H1 (cell line): ENCODE measurements around the gene MRPS18B. TPM values are rescaled to one million over a fixed set of nuclear protein-coding genes. Genes with fewer than 3 reads are reported as not detected.

ENCODE experiments used
- CTCF ChIA-PET: fragments of 300-600 bp; sonication (Branson Sonifier 250); formaldehyde crosslinking; loops from one replicate; lab custom pipeline; 2021; ENCODE audit not compliant: partially characterized antibody; lab: Charles Lee
- POLR2A ChIA-PET: fragments of 300-600 bp; sonication (Branson Sonifier 250); formaldehyde crosslinking; loops from one replicate; lab custom pipeline; 2021; ENCODE audit warnings: inconsistent platforms; ENCODE audit not compliant: partially characterized antibody; lab: Charles Lee
- DNase-seq, 2 experiments: peaks; one replicate each; pipeline versions ENCODE4 v3.0.0 to v3.0.0-alpha.2; 2010 to 2022; ENCODE audit warnings: low spot score in 2 of 2, low read depth in 1 of 2, mixed read lengths in 1 of 2
- FAIRE-seq: peaks from 2 replicates; lab custom pipeline; 2011; peaks lifted over from hg19 to GRCh38; lab: Jason Lieb, UNC
- H2AFZ ChIP-seq: 2 replicates; pipeline ENCODE4 v1.8.1; 2012; ENCODE audit warnings: low read length, inconsistent platforms
- H2AK5ac ChIP-seq: 2 replicates; pipeline ENCODE4 v1.6.1; 2013; ENCODE audit warnings: low read depth, low read length
- H2BK120ac ChIP-seq: replicated peaks from 2 replicates; pipeline ENCODE3; 2013; ENCODE audit warnings: low read depth, low read length, inconsistent platforms
- H2BK12ac ChIP-seq: 2 replicates; pipeline ENCODE4 v1.6.1; 2013; ENCODE audit warnings: low read depth, low read length
- H2BK15ac ChIP-seq: 2 replicates; pipeline ENCODE4 v1.6.1; 2013; ENCODE audit warnings: low read length
- H2BK20ac ChIP-seq: 2 replicates; pipeline ENCODE4 v1.6.1; 2013; ENCODE audit warnings: low read length
- H2BK5ac ChIP-seq: 2 replicates; pipeline ENCODE4 v1.6.1; 2013; ENCODE audit warnings: low read depth, low read length
- H3K14ac ChIP-seq: 2 replicates; pipeline ENCODE4 v1.6.1; 2013; ENCODE audit warnings: inconsistent platforms; ENCODE audit not compliant: insufficient read length
- H3K18ac ChIP-seq: 2 replicates; pipeline ENCODE4 v1.6.1; 2013; ENCODE audit warnings: low read length; ENCODE audit errors: extremely low read depth
- H3K23ac ChIP-seq: 2 replicates; pipeline ENCODE4 v1.6.1; 2013; ENCODE audit warnings: inconsistent platforms; ENCODE audit not compliant: insufficient read length
- H3K23me2 ChIP-seq: 2 replicates; pipeline ENCODE4 v1.6.1; 2013; ENCODE audit warnings: low read depth, low read length
- H3K27ac ChIP-seq: 2 replicates; pipeline ENCODE4 v1.6.1; 2011; ENCODE audit warnings: low read depth, low read length, inconsistent platforms
- H3K27me3 ChIP-seq, 4 experiments: replicated peaks in 1 of 4; 1 replicate in 1 of 4; 2 replicates in 3 of 4; pipeline versions ENCODE4 v1.6.1 to v1.8.1; 2011 to 2013; ENCODE audit warnings: low read length in 3 of 4, mild to moderate bottlenecking in 3 of 4, inconsistent platforms in 2 of 4, mixed read lengths in 2 of 4, moderate library complexity in 1 of 4; ENCODE audit not compliant: control insufficient read depth in 3 of 4, insufficient read depth in 3 of 4; ENCODE audit errors: extremely low read depth in 1 of 4
- H3K36me3 ChIP-seq, 4 experiments: 2 replicates each; pipeline versions ENCODE4 v1.6.1 to v1.8.1; 2011 to 2013; ENCODE audit warnings: mild to moderate bottlenecking in 4 of 4, low read length in 3 of 4, moderate library complexity in 2 of 4, control low read depth in 1 of 4, inconsistent platforms in 1 of 4; ENCODE audit not compliant: insufficient read depth in 4 of 4, control insufficient read depth in 2 of 4
- H3K4ac ChIP-seq: replicated peaks from 2 replicates; pipeline ENCODE3; 2013; ENCODE audit warnings: low read length, low read depth, mixed read lengths, inconsistent platforms; ENCODE audit not compliant: insufficient read length
- H3K4me1 ChIP-seq, 4 experiments: replicated peaks in 1 of 4; 1 replicate in 1 of 4; 2 replicates in 3 of 4; pipeline versions ENCODE4 v1.6.1 to v1.8.1; 2011 to 2013; ENCODE audit warnings: low read length in 3 of 4, inconsistent platforms in 2 of 4, mixed read lengths in 1 of 4; ENCODE audit not compliant: insufficient read depth in 4 of 4, control insufficient read depth in 3 of 4
- H3K4me2 ChIP-seq, 2 experiments: 2 replicates each; pipeline versions ENCODE4 v1.6.1 to v1.8.1; 2011 to 2013; ENCODE audit warnings: low read depth in 2 of 2, low read length in 2 of 2, control low read depth in 1 of 2, inconsistent platforms in 1 of 2, mild to moderate bottlenecking in 1 of 2; ENCODE audit not compliant: insufficient read depth in 1 of 2
- H3K4me3 ChIP-seq, 4 experiments: fragments of 200-600, 300-600 bp in 1 of 4; sonication (generic), shearing (Covaris generic), sonication (Bioruptor Twin) in 1 of 4; 2 replicates each; pipeline versions ENCODE4 v1.5.1 to v1.8.1; 2011 to 2016; ENCODE audit warnings: low read length in 4 of 4, low read depth in 3 of 4, control low read depth in 2 of 4, inconsistent platforms in 2 of 4, mild to moderate bottlenecking in 2 of 4, mixed read lengths in 1 of 4, moderate library complexity in 1 of 4; ENCODE audit not compliant: insufficient read depth in 2 of 4; ENCODE audit errors: extremely low read depth in 1 of 4
- H3K56ac ChIP-seq: replicated peaks from 2 replicates; pipeline ENCODE3; 2013; ENCODE audit warnings: low read depth, mild to moderate bottlenecking, mixed read lengths, low read length, inconsistent platforms; ENCODE audit not compliant: insufficient read length
- H3K79me1 ChIP-seq: 2 replicates; pipeline ENCODE4 v1.6.1; 2013; ENCODE audit warnings: low read depth, low read length, control low read depth
- H3K79me2 ChIP-seq, 2 experiments: 2 replicates each; pipeline versions ENCODE4 v1.6.1 to v1.8.1; 2012 to 2013; ENCODE audit warnings: low read length in 2 of 2, mild to moderate bottlenecking in 2 of 2, inconsistent platforms in 1 of 2; ENCODE audit not compliant: insufficient read depth in 2 of 2, control insufficient read depth in 1 of 2
- H3K9ac ChIP-seq, 4 experiments: replicated peaks in 1 of 4; 1 replicate in 1 of 4; 2 replicates in 3 of 4; pipeline versions ENCODE4 v1.6.1 to v1.8.1; 2011 to 2013; ENCODE audit warnings: low read depth in 3 of 4, low read length in 3 of 4, control low read depth in 2 of 4, mild to moderate bottlenecking in 2 of 4, moderate library complexity in 2 of 4, inconsistent platforms in 1 of 4; ENCODE audit errors: extremely low read depth in 1 of 4
- H3K9me3 ChIP-seq, 2 experiments: 2 replicates each; pipeline versions ENCODE4 v1.6.1 to v1.8.1; 2012 to 2013; ENCODE audit warnings: mild to moderate bottlenecking in 2 of 2, moderate library complexity in 2 of 2, control low read depth in 1 of 2, inconsistent platforms in 1 of 2, low read depth in 1 of 2, low read length in 1 of 2, mixed read lengths in 1 of 2; ENCODE audit not compliant: insufficient read depth in 2 of 2
- H4K20me1 ChIP-seq, 2 experiments: replicated peaks in 1 of 2; 2 replicates each; pipeline versions ENCODE3 to v1.8.1; 2011 to 2013; ENCODE audit warnings: inconsistent platforms in 2 of 2, low read length in 2 of 2, mild to moderate bottlenecking in 1 of 2; ENCODE audit not compliant: insufficient read depth in 2 of 2, control insufficient read depth in 1 of 2
- H4K5ac ChIP-seq: 2 replicates; pipeline ENCODE4 v1.6.1; 2013; ENCODE audit warnings: low read length, low read depth, mixed read lengths, inconsistent platforms; ENCODE audit not compliant: insufficient read length
- H4K8ac ChIP-seq: 2 replicates; pipeline ENCODE4 v1.8.0; 2013; ENCODE audit warnings: mild to moderate bottlenecking, moderate library complexity, low read length, inconsistent platforms; ENCODE audit not compliant: insufficient read depth; ENCODE audit errors: extremely low read depth
- H4K91ac ChIP-seq: replicated peaks from 2 replicates; pipeline ENCODE3; 2013; ENCODE audit warnings: low read length, mixed read lengths, inconsistent platforms; ENCODE audit not compliant: insufficient read length
- ASH2L ChIP-seq: fragments of 200-600, 300-600 bp; sonication (generic); IDR thresholded peaks from one replicate; pipeline ENCODE4 v1.7.1; 2017; ENCODE audit warnings: low read length
- BRCA1 ChIP-seq: IDR thresholded peaks from 2 replicates; pipeline ENCODE4 v1.6.1; 2012; ENCODE audit warnings: low read depth, low read length, improper control_type of control experiment
- CBX8 ChIP-seq: fragments of 300-800, 300-1000 bp; sonication (generic); IDR thresholded peaks from 2 replicates; pipeline ENCODE4 v1.7.1; 2016; ENCODE audit warnings: low read depth, low read length, borderline replicate concordance
- CHD2 ChIP-seq: IDR thresholded peaks from 2 replicates; pipeline ENCODE4 v1.6.1; 2012; ENCODE audit warnings: low read length, improper control_type of control experiment
- KDM5A ChIP-seq: fragments of 200-600 bp; IDR thresholded peaks from 2 replicates; pipeline ENCODE4 v1.7.1; 2012; ENCODE audit warnings: mild to moderate bottlenecking, low read length, inconsistent platforms, mixed read lengths
- MAFK ChIP-seq: IDR thresholded peaks from 2 replicates; pipeline ENCODE4 v1.6.1; 2012; ENCODE audit warnings: low read depth, mild to moderate bottlenecking, improper control_type of control experiment, low read length
- NRF1 ChIP-seq: IDR thresholded peaks from 2 replicates; pipeline ENCODE4 v1.6.1; 2011; ENCODE audit warnings: mild to moderate bottlenecking, low read depth, low read length, improper control_type of control experiment
- POLR2AphosphoS5 ChIP-seq: IDR thresholded peaks from 2 replicates; pipeline ENCODE4 v1.6.1; 2011; ENCODE audit warnings: low read depth, low read length
- RNF2 ChIP-seq: fragments of 200-900, 300-1000 bp; sonication (generic); IDR thresholded peaks from 2 replicates; pipeline ENCODE4 v1.7.1; 2016; ENCODE audit warnings: borderline replicate concordance, low read depth, mild to moderate bottlenecking, antibody characterized with exemption, low read length; ENCODE audit not compliant: poor library complexity, severe bottlenecking; ENCODE audit errors: missing control alignments
- SUZ12 ChIP-seq: fragments of 200-600 bp; sonication (generic); IDR thresholded peaks from 2 replicates; pipeline ENCODE4 v1.6.1; 2012; ENCODE audit warnings: mild to moderate bottlenecking, inconsistent platforms, low read length, moderate library complexity, mixed read lengths
- TAF1 ChIP-seq: IDR thresholded peaks from 2 replicates; pipeline ENCODE4 v1.6.1; 2011; ENCODE audit warnings: mild to moderate bottlenecking, low read depth, low read length
- TEAD4 ChIP-seq: IDR thresholded peaks from 2 replicates; pipeline ENCODE4 v1.6.1; 2012; ENCODE audit warnings: low read depth, low read length, inconsistent platforms, mixed read lengths
- ZNF274 ChIP-seq: IDR thresholded peaks from 2 replicates; pipeline ENCODE4 v1.7.0; 2012; ENCODE audit warnings: low read length, borderline replicate concordance; ENCODE audit errors: extremely low read depth
- WGBS, 2 experiments: shearing (Covaris generic) in 1 of 2; methylation state at CpG; one replicate each; pipeline versions ENCODE4 v1.1.6 to v1.1.7; 2013 to 2015; ENCODE audit warnings: low lambda C conversion rate in 2 of 2, mixed read lengths in 2 of 2, inconsistent platforms in 1 of 2, low coverage in 1 of 2, missing lambda C conversion rate in 1 of 2; ENCODE audit not compliant: insufficient replicate concordance in 2 of 2, insufficient coverage in 1 of 2, insufficient read length in 1 of 2; ENCODE audit errors: extremely low coverage in 1 of 2, missing lambda C conversion rate in 1 of 2; 5-methylcytosine and 5-hydroxymethylcytosine counted together
- polyA plus RNA-seq, 7 experiments: library from polyadenylated mRNA; depleted of rRNA in 3 of 7; stranded (reverse) in 5 of 7; unstranded in 2 of 7; fragments of >200 nt in 5 of 7; fragments of 200-250 nt in 2 of 7; gene quantifications; 1 replicate in 5 of 7; 2 replicates in 1 of 7; 4 replicates in 1 of 7; pipeline versions ENCODE4 v1.2.1 to v1.2.3, GENCODE V29; 2011 to 2013; ENCODE audit warnings: missing spikeins in 2 of 7, mixed read lengths in 2 of 7
- total RNA-seq: library from RNA; stranded (reverse); fragmentation: NEBNext Ultra II Directional; extraction: Animal tissue kit (Norgen Biotek cat#: 25700); gene quantifications from 2 replicates; pipeline ENCODE4 v1.2.1, GENCODE V29; 2021

The MRPS18B gene
- total and polyA plus RNA-seq, 2 of the 8 experiments (the other 6 are each of a cell fraction or from before 2014, with no cell fraction given) = 57.8 to 83.3 TPM

DNA sequence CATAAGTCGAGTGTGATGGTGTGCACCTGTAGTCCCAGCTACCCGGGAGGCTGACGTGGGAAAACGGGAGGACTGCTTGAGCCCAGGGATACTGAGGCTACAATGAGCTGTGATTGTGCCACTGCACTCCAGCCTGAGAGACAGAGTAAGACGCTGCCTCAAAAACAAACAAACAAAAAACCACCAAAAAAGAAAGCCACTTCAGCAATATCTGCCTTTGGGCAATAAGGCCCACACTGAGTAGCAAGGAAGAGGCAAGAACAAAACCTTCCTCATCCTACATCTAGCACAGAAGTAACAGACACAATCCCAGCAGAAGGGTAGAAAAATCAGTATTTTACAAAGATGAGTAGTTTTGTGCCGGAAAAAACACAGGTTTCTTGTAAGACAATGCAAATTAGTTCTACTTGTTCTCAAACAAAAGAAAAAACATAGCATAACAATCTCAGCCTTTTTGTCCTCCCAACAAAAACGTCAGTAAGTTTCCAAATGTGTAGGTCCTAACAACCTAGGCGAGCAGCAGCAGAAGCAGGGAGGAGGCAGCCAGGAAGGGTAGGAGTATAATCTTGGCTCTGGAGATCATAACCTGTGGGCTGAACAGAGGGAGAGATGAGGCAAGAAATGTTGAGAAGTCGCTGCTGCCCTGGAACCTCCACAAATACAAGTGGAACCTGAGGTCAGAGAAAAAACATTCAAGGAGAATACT, 6.3 kb upstream of the MRPS18B start:
- no peak overlapping the region for H3K27ac ChIP-seq
- no peak overlapping the region for H3K4me3 ChIP-seq
- H2BK12ac ChIP-seq = no peak overlapping the region
- peaks cover 9% of the 10 kb centered on the region for H3K23me2 ChIP-seq
- ChIA-PET CTCF (interaction anchor here (1.1 to 1.7 kb wide), 5 partner anchors 10 to 119 kb away, joined by 3 to 5 read pairs (median 3); no protein-coding TSS in a partner anchor), POLR2A (interaction anchor here (0.5 to 4.8 kb wide), 29 partner anchors 10 to 131 kb away, joined by 3 to 443 read pairs (median 6); partner anchors contain the start of genes ABCF1, ATAT1, GNL1 and MDC1)
- H3K27me3 ChIP-seq = no peaks in the 10 kb centered on the region
- no peaks in the 10 kb centered on the region for H3K9me3 ChIP-seq
- peaks cover 0 to 52% of the 10 kb centered on the region in 2 experiments; a peak in 3 of 4 replicates for H3K79me2 ChIP-seq
- FAIRE-seq = no peak
- no peak overlapping the region for H3K18ac ChIP-seq
- no peak overlapping the region for H3K56ac ChIP-seq
- H2AK5ac ChIP-seq = no peak overlapping the region
- no peak overlapping the region for H2BK120ac ChIP-seq
- TF ChIP-seq TEAD4 (no peak), SUZ12 (no peak), BRCA1 (no peak), TAF1 (no peak), POLR2AphosphoS5 (no peak), NRF1 (no peak), CBX8 (no peak), RNF2 (no peak), MAFK (no peak), ASH2L (no peak), ZNF274 (no peak), KDM5A (no peak), CHD2 (no peak)
- peaks cover 4 to 6% of the 10 kb centered on the region in 2 experiments for H4K20me1 ChIP-seq
- no peak overlapping the region for H3K4ac ChIP-seq
- no peak overlapping the region for H2BK5ac ChIP-seq
- H3K79me1 ChIP-seq = peaks cover 8% of the 10 kb centered on the region; the same call in 1 of the 2 replicates
- WGBS, 2 experiments = 88% methylated on average over 9 of the region's 9 CpGs; no CpG with 5 or more reads in 1 of the 2 experiments
- H4K91ac ChIP-seq = no peak overlapping the region
- no peak for DNase-seq
- peaks cover 20 to 71% (median 39%) of the 10 kb centered on the region in 4 experiments for H3K36me3 ChIP-seq
- H3K14ac ChIP-seq = no peak overlapping the region
- no peak overlapping the region for H3K9ac ChIP-seq
- H3K4me2 ChIP-seq = no peak overlapping the region; a peak in 1 of 4 replicates
- peaks cover 0 to 6% (median 3%) of the 10 kb centered on the region in 4 experiments; a peak in 4 of 7 replicates for H3K4me1 ChIP-seq
- H2BK20ac ChIP-seq = no peak overlapping the region
- no peak overlapping the region for H2AFZ ChIP-seq
- no peak overlapping the region for H4K8ac ChIP-seq
- no peak overlapping the region for H2BK15ac ChIP-seq
- H3K23ac ChIP-seq = no peak overlapping the region
- H4K5ac ChIP-seq = no peak overlapping the region
